ELF-1 (cell line): ENCODE results near the gene SNORC.
"Not testable (repeated sequence)": the region's sequence is repeated elsewhere in the genome, so short reads cannot be mapped to it uniquely, and the experiment has no call there.

Experiments
- DNase-seq: peaks from one replicate; pipeline ENCODE4 v3.0.0-alpha.2; 2016; ENCODE audit warnings: low read depth, low spot score

Gene SNORC

DNA sequence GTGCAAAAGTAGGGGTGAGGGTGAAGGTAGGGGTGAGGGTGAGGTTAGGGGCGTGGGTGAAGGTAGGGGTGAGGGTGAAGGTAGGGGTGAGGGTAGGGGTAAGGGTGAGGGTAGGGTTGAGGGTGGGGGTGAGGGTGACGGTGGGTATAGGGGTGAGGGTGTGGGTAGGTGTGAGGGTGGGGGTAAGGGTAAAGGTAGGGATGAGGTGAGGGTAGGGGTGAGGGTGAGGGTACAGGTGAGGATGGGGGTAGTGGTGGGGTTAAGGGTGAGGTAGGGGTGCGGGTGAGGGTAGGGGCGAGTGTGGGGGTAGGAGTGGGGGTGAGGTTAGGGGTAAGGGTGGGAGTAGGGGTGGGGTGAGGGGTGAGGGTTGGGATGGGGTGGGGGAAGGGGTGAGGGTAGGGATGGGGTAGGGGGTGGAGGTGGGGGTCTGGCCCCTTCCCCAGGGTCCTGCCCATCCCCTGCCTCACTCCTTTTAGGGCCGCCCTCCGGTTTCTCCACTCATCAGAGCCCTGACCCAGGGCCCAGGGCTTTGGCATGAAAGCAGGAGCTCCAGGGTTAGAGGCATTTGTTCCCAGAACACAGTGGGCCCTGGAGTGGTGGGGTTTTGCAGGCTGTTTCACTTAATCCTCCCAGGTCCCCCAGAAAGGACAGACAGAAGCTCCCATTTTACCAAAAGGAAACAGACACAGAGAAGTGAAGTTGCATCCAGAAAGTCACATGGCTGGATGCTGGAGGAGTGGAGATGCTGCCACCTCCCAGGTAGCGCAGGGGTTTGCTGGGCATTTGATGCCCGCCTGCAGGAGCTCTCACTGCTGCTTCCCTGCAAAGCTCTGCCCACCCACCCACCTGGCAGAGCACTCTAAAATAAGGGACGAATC lies 26.9 kb downstream of the SNORC start:
- no peak for DNase-seq

DNA sequence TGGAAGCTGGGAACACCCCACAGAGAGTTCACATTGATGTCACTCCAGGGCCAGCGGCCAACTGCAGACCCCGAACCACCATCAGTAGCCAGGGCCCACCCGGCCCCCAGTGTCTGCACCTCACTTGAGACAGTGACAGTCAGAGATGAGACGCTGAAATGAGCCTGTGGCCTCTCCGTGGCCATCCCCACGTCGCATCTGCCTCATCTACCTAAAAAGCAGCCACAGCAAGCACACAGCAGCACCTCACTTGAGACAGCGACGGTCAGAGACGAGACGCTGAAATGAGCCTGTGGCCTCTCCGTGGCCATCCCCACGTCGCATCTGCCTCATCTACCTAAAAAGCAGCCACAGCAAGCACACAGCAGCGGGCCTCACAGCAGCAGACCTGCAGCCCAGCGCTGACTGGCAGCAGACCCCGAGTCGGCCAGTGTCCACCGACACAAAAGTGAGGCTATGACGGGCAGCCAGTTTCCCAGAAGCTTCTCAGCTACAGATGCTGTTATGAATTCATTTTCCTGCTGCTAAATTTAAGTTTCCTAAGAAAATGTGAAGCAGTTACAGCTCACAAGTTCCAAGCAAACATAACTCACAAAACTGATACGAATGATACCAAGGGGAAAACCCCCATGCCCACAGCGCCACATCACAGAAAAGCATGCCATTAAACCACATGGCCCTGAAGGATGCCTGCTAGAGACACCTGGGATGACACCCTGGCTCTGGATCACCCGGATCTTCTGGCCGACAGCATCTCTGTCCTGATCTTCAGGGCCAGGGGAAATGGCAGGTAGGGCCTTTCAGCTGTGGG lies 27.7 kb downstream of the SNORC start:
- DNase-seq: no peak

DNA sequence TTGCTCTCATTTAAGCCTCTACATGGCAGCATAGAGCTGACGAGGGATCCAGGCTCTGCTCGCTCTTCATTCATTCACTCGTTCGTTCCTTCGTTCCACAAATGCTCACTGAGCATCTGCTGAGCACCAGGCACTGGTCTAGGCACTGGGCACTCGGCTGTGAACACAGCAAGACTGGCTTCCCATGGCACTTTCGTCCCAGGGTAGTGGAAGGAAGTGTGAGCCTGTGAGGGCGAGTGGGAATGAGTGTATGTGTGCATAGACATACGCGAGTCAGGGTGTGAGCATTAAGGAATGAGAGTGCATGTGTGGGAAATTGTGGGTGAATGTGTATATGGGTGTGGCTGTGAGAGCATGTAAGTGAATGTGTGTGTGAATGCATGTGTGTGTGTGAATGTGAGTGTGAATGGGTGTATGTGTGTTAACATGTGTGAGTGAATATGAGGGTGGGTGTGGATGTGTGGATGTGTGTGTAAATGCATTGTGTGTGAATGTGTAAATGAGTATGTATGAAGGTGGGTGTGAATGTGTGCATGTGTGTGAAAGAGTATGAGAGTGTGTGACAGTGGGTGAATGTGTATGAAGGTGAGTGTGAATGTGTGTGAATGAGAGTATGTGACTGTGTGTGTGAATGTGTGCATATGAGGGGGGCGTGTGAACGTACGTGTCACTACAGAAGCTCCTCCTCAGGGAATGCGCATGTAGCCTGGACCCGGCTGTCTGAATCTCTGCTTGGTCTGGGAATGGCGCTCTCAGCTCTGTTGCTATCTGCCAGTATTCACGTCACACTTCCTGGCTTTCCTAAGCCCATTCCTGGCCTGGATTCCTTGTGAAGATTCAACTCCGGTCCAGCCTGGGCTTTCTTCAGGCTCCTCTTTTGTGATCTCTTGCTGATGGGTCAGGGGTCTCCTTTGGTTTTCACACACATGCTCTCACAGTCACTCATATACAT lies 28.8 kb downstream of the SNORC start:
- peak; percentile 56 for DNase-seq

DNA sequence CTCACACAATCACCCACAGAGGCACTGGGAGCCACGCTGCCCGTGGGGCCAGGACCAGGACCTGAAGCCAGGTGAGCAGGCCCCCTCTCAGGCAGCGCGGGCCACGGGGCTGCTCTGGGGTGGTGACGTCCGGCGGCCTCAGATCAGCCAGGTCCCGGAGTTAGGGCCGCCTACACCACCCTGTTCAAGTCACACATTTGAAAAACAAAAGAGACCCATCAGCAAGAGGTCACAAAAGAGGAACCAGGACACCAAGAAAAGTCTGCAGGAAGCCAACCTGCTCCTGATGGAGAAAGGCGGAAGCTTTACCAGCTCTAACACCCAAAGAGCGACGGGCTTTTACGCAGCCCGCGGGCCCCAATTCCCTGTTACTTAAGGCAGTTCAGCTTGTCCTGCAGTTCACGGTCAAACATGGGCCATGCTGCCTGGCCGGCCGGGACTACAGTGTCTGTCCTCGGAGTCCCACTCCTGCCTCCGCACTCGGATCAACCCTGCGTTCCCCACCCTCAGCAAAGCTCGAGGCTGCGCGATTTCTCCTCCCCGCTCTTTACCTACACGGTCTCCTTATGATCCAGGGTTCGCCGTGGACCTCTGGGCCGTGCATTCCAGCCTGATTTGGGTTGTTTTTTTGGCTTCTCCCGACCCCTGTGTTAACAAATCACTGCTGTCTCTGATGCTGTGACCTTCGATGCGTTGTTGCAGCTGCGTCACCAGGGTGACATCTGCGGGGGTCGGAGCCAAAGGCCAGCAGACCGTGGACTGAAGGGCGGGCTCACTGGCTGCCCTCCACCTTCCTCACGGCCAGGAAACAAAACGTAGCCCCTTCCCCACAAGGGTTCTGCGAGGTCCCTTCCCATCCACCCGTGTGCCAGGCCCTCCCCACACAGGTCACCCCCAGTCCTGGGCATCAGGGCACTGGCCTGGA lies 31.0 kb downstream of the SNORC start:
- peak; percentile 66 for DNase-seq

DNA sequence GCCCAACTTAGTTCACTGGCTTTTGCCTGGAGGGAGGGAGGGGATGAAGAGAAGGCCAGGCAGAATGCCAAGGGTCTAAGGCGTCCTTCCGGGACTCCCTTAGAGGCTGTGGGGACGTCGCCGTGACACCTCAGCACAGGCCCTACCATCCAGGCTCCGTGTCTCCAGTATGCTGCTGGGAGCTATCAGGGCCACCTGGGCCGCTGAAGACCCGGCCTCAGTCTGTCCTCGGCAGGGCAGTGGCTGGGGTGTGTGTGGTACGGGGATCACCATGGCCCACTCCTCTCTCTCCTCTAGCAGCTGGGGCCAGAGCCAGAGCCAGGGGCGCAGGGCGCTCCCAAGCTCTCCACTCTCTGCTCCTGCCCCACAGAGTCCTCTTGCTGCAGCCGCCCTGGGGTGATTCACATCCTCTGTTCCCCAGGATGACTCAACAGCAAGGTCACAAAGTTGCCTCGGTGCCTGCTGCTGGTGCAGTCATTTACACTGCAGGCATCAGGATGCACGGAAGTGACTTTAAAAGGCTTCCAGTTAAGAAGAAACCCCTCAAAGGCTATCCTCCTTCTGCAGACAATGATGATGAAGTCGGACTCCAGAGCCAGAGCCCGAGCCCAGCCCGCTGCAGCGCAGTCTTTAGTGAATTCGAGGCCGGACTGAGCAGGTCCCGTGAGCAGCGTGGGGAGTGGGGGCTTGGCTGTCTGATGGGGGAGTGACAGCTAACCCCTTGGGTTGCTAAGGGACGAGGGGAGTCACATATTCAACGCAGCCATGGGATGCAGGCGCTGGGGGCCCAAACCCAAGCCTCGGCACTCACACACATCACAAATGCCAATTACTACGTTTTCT lies 31.9 kb downstream of the SNORC start:
- peak; percentile 46 for DNase-seq

DNA sequence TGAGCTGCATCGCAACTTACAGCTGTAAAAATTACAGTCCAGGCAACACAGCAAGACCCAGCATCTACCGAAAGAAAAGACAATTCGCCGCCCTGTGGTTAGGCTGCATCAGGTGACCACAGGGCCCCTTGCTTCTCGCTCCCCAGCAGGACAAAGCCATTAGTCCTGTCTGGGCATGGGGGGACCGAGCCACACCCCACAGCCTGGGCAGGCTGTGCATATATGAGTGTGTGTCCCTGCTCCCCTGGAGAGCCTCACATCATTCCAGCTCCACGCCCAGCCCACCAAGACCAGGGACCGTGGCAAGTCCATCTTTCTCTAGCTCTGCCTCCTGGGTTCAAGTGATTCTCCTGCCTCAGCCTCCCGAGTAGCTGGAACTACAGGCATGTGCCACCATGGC lies 33.9 kb downstream of the SNORC start:
- no peak for DNase-seq

DNA sequence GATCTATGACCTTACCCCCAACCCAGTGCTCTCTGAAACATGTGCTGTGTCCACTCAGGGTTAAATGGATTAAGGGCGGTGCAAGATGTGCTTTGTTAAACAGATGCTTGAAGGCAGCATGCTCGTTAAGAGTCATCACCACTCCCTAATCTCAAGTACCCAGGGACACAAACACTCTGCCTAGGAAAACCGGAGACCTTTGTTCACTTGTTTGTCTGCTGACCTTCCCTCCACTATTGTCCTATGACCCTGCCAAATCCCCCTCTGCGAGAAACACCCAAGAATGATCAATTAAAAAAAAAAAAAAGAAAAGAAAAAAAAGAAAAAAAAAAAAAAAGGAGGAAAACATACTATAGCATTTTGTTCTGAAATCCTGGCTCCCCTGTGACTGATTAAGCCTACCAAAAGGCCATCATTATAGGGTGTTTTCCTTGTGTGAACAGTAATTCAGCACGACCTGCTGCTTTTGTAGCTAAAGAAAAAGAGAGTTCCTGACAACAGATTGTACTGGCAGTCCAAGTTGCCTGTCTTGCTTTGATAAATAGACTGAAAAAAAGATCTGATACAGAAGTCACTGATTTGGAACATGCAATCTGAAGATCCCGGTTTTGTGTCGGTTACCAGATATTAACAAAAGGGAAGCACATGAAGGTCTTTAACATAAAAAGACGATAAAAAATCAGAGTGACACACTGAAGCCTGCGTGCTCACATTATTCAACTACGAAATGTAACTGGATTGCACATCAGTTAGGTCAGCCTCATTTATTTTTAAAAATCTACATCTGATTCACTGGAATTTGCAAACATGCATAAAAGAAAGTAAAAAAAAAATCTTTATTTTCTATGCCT lies 37.0 kb downstream of the SNORC start:
- DNase-seq: not testable (repeated sequence)

DNA sequence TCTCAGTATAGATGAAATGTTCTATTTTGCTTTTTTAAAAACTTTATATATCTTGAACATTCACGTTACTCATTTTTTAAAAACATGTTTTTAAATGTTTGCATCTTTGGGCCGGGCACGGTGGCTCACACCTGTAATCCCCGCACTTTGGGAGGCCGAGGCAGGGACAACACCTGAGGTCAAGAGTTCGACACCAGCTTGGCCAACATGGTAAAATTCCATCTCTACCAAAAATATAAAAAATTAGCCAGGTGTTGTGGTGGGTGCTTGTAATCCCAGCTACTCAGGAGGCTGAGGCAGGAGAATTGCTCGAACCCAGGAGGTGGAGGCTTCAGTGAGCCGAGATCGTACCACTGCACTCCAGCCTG lies 37.6 kb downstream of the SNORC start:
- not testable (repeated sequence) for DNase-seq

DNA sequence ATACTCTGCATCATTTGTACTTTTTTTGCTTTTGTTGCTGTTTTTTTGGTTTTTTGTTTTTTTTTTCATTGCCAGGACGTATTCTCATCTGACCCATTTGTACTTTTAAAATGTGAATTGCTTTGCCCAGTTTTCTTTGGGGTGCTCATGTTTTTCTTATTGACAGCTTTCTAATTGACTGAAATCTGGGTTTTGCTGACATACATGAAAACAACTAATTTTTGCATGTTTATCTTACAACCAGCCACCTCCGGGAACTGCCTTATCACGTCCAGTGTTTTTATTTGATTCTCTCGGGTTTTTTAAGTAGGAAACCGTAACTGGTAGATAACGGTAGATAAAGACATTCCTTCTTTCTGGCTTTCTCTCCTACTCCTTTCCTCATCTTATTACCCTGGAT lies 38.6 kb downstream of the SNORC start:
- DNase-seq: no peak

DNA sequence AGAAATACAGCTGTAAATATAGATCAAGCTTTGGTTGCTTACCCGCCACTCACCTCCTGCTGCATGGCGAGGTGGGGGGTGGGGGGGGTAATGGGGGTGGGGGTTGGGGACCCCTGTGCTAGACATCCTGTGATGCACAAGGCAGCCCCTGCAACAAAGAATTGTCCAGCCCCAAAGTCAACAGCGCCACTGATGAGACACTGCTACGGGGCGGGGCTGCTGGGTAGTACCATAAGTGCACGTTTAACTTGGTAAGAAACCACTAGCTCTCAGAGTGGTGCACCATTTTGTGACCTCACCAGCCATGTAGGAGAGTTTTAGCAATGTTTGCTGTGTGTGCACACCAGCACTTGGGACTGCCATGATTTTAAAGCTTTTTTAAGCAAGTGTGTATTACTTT lies 40.3 kb downstream of the SNORC start:
- no peak for DNase-seq

DNA sequence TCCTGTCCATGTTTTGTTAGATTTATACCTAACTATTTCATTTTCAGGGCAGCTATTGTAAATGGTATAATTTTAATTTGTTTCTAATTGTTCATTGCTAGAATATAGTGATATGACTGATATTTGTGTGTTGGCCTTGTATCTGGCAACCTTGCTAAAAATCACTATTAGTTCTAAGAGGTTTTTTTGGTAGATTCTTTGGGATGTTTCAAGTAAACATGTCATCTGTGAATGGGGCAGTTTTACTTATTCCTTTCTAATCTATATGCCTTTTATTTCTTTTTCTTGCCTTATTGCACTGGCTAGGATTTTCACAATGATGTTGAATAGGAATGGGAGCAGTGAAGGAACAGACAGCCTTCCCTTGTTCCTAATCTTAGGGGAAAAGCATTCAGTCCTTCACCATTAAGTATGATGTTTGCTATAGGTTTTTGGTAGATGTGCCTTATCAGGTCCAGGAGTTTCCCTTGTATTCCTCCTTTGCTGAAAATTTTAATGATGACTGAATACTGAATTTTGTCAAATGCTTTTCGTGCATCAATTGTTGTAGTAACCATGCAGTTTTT lies 41.7 kb downstream of the SNORC start:
- no peak for DNase-seq

DNA sequence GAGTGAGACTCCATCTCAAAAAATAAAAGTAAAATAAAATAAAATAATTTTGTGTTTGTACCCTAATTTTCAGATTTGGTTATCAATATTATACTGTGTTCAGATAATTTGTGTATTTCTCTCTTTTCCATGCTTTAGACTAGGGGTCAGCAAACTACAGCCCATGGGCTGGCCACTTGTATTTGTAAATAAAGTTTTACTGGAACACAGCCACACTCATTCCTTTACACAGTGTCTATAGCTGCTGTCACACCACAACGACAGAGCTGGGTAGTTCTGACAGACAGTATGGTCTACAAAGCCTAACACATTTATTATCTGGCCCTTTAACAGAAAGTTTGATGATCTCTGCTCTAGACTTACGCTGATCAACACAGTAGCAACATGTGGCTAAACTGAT lies 43.8 kb downstream of the SNORC start:
- DNase-seq: no peak

DNA sequence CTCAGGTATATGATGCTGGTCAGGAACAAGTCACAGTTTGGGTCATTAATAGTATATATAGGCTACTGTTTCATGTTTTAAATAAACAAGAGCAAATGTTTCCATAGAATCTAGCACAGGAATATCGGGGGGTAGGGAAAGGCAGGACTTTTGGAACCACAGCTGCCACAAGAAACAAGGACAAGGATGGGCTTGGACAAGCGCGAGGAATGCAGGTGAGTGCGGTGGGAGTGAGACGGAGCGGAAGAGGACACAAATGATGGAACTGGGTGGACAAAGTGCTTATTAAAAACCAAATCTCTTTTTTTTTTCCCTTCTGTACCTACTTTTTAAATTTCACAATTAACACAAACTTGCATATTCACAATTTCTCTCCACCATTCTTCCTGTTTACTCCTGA lies 49.1 kb downstream of the SNORC start:
- no peak for DNase-seq

DNA sequence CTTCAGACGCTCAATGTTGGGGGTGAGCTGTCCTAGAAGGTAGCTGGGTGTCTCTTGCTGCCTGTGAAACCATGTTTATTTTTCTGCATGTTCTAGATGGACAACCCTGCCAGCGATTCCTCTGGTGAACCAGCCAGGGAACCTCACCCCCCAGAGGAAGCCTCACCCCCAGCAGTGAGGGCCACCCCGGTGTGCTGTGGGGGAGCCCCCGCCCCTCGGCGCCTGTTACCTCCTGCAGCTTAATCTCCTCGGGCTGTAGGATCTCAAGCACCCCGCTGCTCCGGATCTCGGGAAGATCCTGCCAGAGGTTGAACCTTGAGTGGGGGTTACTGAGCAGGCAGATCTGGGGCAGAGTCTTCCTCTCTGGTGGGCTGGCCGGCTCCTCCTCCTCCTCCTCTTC lies 50.0 kb downstream of the SNORC start:
- DNase-seq: no peak

DNA sequence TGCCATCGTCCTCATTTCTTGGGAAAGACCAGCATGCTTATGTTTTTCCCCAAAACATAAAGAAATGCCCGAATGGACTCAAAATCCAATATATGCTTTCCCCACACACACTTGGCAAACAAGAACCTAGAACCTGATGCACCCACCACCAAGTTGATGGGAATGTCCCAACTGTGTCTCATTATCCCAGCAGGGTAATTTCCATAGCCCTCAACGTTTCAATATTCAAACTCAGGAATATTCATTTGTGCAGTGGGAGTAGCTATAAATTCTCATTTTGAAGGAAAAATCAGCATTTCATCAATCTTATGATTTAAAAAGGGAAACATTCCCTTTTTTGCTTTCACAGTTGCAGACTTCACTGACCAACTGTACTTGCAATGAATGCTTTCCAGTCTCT lies 50.7 kb downstream of the SNORC start:
- no peak for DNase-seq

DNA sequence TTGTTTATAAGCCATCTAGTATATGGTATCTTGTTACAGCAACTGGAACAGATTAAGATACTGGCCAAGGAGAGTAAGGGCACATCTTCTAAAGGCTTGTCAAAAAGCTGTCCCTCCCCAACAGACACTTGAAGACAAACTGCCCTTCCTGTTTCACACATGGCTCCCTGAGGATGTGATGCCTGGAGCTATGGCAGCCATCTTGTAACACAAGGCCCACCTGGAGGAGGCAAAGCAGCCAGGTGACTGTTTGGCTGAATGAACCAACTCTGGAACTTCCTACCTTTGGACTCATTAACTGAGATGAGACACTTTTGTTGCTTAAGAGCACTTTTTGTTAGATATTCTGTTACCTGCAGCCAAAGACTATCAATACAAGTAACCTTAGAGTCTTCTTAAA lies 54.4 kb downstream of the SNORC start:
- no peak for DNase-seq

DNA sequence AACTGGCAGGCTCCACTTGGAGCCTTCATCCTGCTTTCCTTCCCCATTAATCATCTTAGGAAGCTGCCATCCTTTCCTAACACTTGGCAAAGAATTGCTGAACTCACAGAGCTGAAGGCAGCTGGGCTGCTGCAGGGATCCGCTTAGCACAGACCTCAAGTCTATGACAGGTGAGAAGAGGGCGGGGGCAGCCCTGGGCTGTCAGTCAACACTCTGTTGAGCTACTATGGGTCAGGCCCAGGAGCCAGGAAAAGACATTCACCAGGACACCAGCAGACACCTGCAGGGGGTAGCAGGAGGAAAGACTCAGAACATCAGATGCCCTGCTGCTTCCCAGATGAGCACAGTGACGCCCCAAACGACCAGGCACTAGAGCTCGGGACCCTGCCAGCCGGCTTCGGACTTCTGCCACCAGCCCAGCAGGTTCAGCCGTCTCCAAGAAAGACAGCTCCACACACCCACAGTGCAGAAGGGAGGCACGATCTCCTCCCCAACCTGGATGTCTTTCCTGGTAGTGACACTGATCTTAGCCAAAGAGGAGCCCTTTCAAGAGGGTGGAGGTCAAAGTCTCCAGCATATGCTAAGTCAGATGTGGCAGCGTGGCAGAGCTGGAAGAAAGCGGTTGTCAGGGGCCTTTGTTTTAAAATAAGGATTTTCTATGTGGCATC lies 55.2 kb downstream of the SNORC start:
- DNase-seq: peak; percentile 74

DNA sequence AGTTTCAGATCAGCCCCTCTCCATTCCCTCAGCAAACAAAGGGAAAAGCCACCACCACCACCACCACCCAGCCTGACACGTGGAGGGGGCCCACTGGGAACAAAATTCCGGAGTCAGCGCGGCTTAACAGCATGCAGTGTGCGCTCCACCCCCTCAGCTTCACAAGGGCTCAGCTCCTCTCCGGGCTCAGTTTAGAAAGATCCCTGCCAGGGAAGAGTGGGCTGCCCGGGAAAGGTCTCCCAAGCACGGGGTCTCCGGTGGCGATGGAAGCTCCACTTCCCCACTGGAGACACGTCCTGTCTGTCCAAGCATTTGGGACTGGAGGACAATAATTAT lies 55.7 kb downstream of the SNORC start:
- DNase-seq: peak; percentile 10
